Activated naive CD4-positive, alpha-beta T cell treated with anti-CD3 and anti-CD28 coated beads for 36 hours (primary cell): ENCODE results near the gene HAP1. TPM values are rescaled to one million over a fixed set of nuclear protein-coding genes. Genes with fewer than 3 reads are reported as not detected.
"Not testable (repeated sequence)": the region's sequence is repeated elsewhere in the genome, so short reads cannot be mapped to it uniquely, and the experiment has no call there.

Source experiments
- CTCF ChIA-PET: fragments of 350-600 bp; sonication (Branson Sonifier 250); formaldehyde crosslinking; loops from one replicate; lab custom pipeline; 2021; ENCODE audit warnings: antibody characterized with exemption; lab: Charles Lee
- DNase-seq: peaks from one replicate; pipeline ENCODE4 v3.0.0-alpha.2; 2020
- H3K27ac Mint-ChIP-seq: one replicate; pipeline ENCODE4 v1.8.0; 2021; ENCODE audit warnings: mild to moderate bottlenecking, mixed read lengths
- H3K27me3 Mint-ChIP-seq: one replicate; pipeline ENCODE4 v1.8.0; 2021; ENCODE audit warnings: low read depth, mixed read lengths
- H3K36me3 Mint-ChIP-seq: one replicate; pipeline ENCODE4 v1.8.0; 2021; ENCODE audit warnings: low read depth, mixed read lengths
- H3K4me1 Mint-ChIP-seq: one replicate; pipeline ENCODE4 v1.8.0; 2021; ENCODE audit warnings: low read depth, mixed read lengths
- H3K4me3 Mint-ChIP-seq: one replicate; pipeline ENCODE4 v1.8.0; 2021; ENCODE audit warnings: mild to moderate bottlenecking, moderate library complexity, mixed read lengths
- H3K9me3 Mint-ChIP-seq: one replicate; pipeline ENCODE4 v1.8.0; 2021; ENCODE audit warnings: mixed read lengths
- intact Hi-C: fragments of 100-400 bp; cut with micrococcal nuclease; formaldehyde crosslinking; loops from one replicate; pipeline ENCODE4 v1.15.1; 2023
- total RNA-seq, 2 experiments: library from RNA; stranded (reverse); gene quantifications; one replicate each; pipeline ENCODE4 v1.2.3, GENCODE V29; 2021

HAP1 gene
- total RNA-seq, 2 experiments from 2014 or later = not detected

GRCh38 chr17:41684035-41684434, 50.4 kb downstream of the HAP1 start:
- no peaks in the 10 kb centered on the region for H3K27me3 Mint-ChIP-seq
- DNase-seq = no peak
- intact Hi-C loops = no loop called here
- H3K4me3 Mint-ChIP-seq = no peak overlapping the region
- H3K27ac Mint-ChIP-seq = no peak overlapping the region
- peaks cover 2% of the 10 kb centered on the region for H3K36me3 Mint-ChIP-seq
- CTCF ChIA-PET = interaction anchor here (1.1 to 2.9 kb wide), 3 partner anchors 12 to 21 kb away, joined by 3 to 10 read pairs (median 3); no protein-coding TSS in a partner anchor
- no peaks in the 10 kb centered on the region for H3K9me3 Mint-ChIP-seq
- H3K4me1 Mint-ChIP-seq = peaks cover 20% of the 10 kb centered on the region

DNA sequence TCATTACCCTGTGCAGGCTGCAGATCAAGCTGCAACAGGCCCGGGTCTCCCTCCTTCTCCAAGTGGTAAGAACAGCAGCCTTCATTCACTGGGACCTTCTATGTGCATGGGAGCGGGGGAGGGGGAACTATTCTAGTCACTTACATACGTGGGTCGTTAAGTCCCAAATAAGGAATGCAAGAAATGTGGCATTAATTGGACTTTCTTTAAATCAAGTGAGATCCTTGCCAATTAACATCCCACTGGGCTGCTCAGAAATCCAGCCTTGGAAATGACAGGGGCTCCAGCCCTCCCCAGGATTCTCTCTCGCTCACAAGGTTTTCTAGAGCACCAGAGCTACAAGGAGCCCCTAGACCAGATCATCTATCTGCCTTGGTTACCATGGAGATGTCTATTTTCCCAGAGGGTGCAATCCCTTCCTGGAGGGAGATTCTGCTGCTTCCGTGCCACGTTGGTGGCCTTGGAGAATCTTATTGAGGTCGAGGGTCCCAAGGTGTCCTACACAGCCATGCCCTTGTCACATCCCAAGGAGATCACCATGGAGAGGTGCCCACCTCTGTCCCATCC, 50.9 kb downstream of the HAP1 start:
- Mint-ChIP-seq H3K36me3 (no peaks in the 10 kb centered on the region), H3K4me3 (no peak overlapping the region), H3K27me3 (no peaks in the 10 kb centered on the region), H3K9me3 (no peaks in the 10 kb centered on the region), H3K4me1 (peaks cover 26% of the 10 kb centered on the region), H3K27ac (no peak overlapping the region)
- CTCF ChIA-PET = interaction anchor here (2.9 kb wide), 1 partner anchor 16 kb away, joined by 10 read pairs; no protein-coding TSS in a partner anchor
- intact Hi-C loops = no loop called here
- no peak for DNase-seq

DNA sequence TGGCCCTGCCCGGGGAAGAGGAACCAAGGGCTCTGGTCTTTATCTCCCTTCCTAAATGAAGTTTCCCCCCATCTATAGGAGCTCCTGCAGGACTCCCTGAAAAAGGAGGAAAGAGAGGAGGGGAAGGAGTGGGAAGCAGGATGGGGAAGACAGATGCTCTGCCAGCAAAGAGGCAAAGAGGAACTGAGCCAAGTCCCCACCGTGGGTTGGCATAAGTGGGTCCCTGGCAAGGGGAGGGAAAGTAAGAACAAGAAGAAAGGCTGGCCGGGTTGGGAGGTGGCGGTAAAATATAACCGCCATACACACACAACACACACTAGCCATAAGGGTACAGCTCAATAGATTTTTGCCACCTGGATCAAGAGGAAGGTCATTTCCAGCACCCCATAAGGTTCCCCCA, 51.8 kb downstream of the HAP1 start:
- Mint-ChIP-seq H3K9me3 (no peaks in the 10 kb centered on the region), H3K4me1 (peaks cover 28% of the 10 kb centered on the region), H3K36me3 (no peaks in the 10 kb centered on the region), H3K4me3 (no peak overlapping the region), H3K27ac (peak overlapping the region; percentile 61), H3K27me3 (no peaks in the 10 kb centered on the region)
- CTCF ChIA-PET = interaction anchor here (0.7 to 5.0 kb wide), 4 partner anchors 12 to 20 kb away, joined by 3 to 42 read pairs (median 6); no protein-coding TSS in a partner anchor
- intact Hi-C loops = no loop called here
- no peak for DNase-seq

DNA sequence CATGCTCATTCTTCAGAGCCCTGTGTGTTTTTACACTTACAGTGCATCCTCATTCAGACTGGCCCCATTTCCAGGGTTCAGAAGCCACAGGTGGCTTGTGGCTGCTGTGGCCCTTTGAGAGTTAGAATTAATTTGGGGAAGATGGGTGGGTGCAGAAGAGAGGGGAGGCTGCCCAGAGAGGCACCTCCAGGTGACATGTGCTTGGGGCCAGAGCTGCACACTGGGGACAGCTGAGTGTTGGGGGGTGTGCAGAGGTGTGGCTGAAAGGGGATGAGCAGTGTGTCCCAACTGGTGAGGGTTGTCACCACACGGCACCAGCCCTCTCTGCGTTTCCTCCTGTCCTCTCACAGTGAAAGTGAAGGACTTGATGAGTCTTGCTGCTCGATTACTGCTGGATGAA, 52.7 kb downstream of the HAP1 start:
- no peak overlapping the region for H3K4me3 Mint-ChIP-seq
- DNase-seq = no peak
- CTCF ChIA-PET = interaction anchor here (1.4 to 5.0 kb wide), 3 partner anchors 13 to 19 kb away, joined by 6 to 42 read pairs (median 6); no protein-coding TSS in a partner anchor
- H3K27ac Mint-ChIP-seq = no peak overlapping the region
- H3K9me3 Mint-ChIP-seq = no peaks in the 10 kb centered on the region
- H3K4me1 Mint-ChIP-seq = peaks cover 34% of the 10 kb centered on the region
- no peaks in the 10 kb centered on the region for H3K36me3 Mint-ChIP-seq
- no peaks in the 10 kb centered on the region for H3K27me3 Mint-ChIP-seq
- intact Hi-C loops = no loop called here

GRCh38 chr17:41680426-41681040, 53.9 kb downstream of the HAP1 start:
- Mint-ChIP-seq H3K4me3 (no peak overlapping the region), H3K4me1 (peaks cover 45% of the 10 kb centered on the region)
- CTCF ChIA-PET = interaction anchor here (0.6 to 5.0 kb wide), 5 partner anchors 10 to 33 kb away, joined by 3 to 69 read pairs (median 10); no protein-coding TSS in a partner anchor

GRCh38 chr17:41679740-41680425, 54.6 kb downstream of the HAP1 start:
- Mint-ChIP-seq H3K4me1 (peaks cover 45% of the 10 kb centered on the region), H3K27ac (peak overlapping the region; percentile 98), H3K27me3 (no peaks in the 10 kb centered on the region), H3K9me3 (peaks cover 2% of the 10 kb centered on the region), H3K36me3 (no peaks in the 10 kb centered on the region), H3K4me3 (peak overlapping the region; percentile 83)
- CTCF ChIA-PET = interaction anchor here (0.6 to 5.0 kb wide), 9 partner anchors 10 to 40 kb away, joined by 3 to 69 read pairs (median 10); partner anchors contain the start of gene EIF1
- DNase-seq = no peak
- intact Hi-C loops = loop anchor here (1.0 to 5.0 kb wide), 4 partner anchors 8 to 1073 kb away; partner anchors contain the start of gene EIF1

More at GRCh38 chr17:41680426-41681040, 53.9 kb downstream of the HAP1 start:
- no peaks in the 10 kb centered on the region for H3K27me3 Mint-ChIP-seq
- H3K9me3 Mint-ChIP-seq = peaks cover 2% of the 10 kb centered on the region
- no peak for DNase-seq
- intact Hi-C loops = no loop called here
- H3K27ac Mint-ChIP-seq = peak overlapping the region; percentile 12
- H3K36me3 Mint-ChIP-seq = no peaks in the 10 kb centered on the region

GRCh38 chr17:41678907-41679739, 55.3 kb downstream of the HAP1 start:
- CTCF ChIA-PET = interaction anchor here (0.6 to 5.0 kb wide), 8 partner anchors 10 to 1203 kb away, joined by 3 to 69 read pairs (median 11); partner anchors contain the start of gene EIF1
- peaks cover 45% of the 10 kb centered on the region for H3K4me1 Mint-ChIP-seq
- no peaks in the 10 kb centered on the region for H3K36me3 Mint-ChIP-seq
- no peaks in the 10 kb centered on the region for H3K27me3 Mint-ChIP-seq
- H3K27ac Mint-ChIP-seq = peak overlapping the region; percentile 98
- intact Hi-C loops = loop anchor here (1.0 to 5.0 kb wide), 4 partner anchors 9 to 1072 kb away; partner anchors contain the start of gene EIF1
- peaks cover 2% of the 10 kb centered on the region for H3K9me3 Mint-ChIP-seq
- H3K4me3 Mint-ChIP-seq = peak overlapping the region; percentile 83
- DNase-seq = peak; percentile 87

DNA sequence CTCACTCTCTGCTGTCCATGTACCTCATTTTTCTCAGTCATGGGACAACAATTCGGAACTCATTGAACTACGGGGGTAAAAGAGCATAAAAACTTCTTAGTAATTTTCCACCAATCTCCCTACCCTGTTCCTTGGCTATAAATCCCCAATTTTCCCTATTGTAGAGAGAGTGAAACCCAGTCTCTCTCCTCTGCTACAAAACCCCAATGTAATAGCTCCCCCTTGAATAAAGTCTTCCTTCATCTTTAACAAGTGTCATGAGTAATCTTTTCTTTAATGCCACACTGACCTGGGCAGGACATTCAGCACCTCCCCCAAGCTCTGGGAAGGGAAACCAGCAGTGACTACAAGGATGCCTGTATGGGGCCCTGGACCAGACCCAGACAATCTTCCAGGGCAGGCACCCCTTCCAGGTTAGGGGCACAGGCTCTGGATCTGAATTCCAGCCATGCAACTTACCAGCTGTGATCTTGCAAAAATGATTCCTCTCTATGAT, 56.0 kb downstream of the HAP1 start:
- no peaks in the 10 kb centered on the region for H3K27me3 Mint-ChIP-seq
- peaks cover 45% of the 10 kb centered on the region for H3K4me1 Mint-ChIP-seq
- CTCF ChIA-PET = interaction anchor here (0.6 to 5.0 kb wide), 7 partner anchors 10 to 1203 kb away, joined by 3 to 69 read pairs (median 12); partner anchors contain the start of gene EIF1
- H3K9me3 Mint-ChIP-seq = peaks cover 2% of the 10 kb centered on the region
- intact Hi-C loops = loop anchor here (5.0 kb wide), 1 partner anchor 1071 kb away; no protein-coding TSS in a partner anchor
- H3K36me3 Mint-ChIP-seq = no peaks in the 10 kb centered on the region
- DNase-seq = no peak
- peak overlapping the region; percentile 98 for H3K27ac Mint-ChIP-seq
- H3K4me3 Mint-ChIP-seq = peak overlapping the region; percentile 83

GRCh38 chr17:41676058-41676419, 58.4 kb downstream of the HAP1 start:
- DNase-seq = no peak
- H3K9me3 Mint-ChIP-seq = peaks cover 2% of the 10 kb centered on the region
- no peak overlapping the region for H3K27ac Mint-ChIP-seq
- no peaks in the 10 kb centered on the region for H3K36me3 Mint-ChIP-seq
- peaks cover 63% of the 10 kb centered on the region for H3K4me1 Mint-ChIP-seq
- intact Hi-C loops = loop anchor here (5.0 kb wide), 1 partner anchor 1069 kb away; no protein-coding TSS in a partner anchor
- CTCF ChIA-PET = interaction anchor here (0.6 to 3.9 kb wide), 5 partner anchors 10 to 571 kb away, joined by 3 to 62 read pairs (median 3); partner anchors contain the start of gene EIF1
- H3K27me3 Mint-ChIP-seq = no peaks in the 10 kb centered on the region
- H3K4me3 Mint-ChIP-seq = no peak overlapping the region

- H3K4me3 Mint-ChIP-seq, H3K27me3 Mint-ChIP-seq, H3K36me3 Mint-ChIP-seq, DNase-seq, H3K9me3 Mint-ChIP-seq, H3K27ac Mint-ChIP-seq: not testable (repeated sequence)
- intact Hi-C loops = loop anchor here (5.0 kb wide), 1 partner anchor 1068 kb away; no protein-coding TSS in a partner anchor
- CTCF ChIA-PET = interaction anchor here (0.6 to 3.9 kb wide), 6 partner anchors 9 to 571 kb away, joined by 3 to 62 read pairs (median 3); partner anchors contain the start of gene EIF1
- peaks cover 65% of the 10 kb centered on the region for H3K4me1 Mint-ChIP-seq
Observed at GRCh38 chr17:41675157-41676057, 59.0 kb downstream of the HAP1 start.
